ENCODE data around the gene LRIG2.

The LRIG2 gene

GRCh38 chr1:113029822-113030221 lies 43.2 kb upstream of the LRIG2 start:
- Histone ChIP-seq H3K27me3 (ENCODE audit: low read length) (no peaks in the 10 kb centered on the region), H3K4me3 (ENCODE audit: insufficient read depth, low read length, poor library complexity, severe bottlenecking) (no peak overlapping the region), H3K36me3 (ENCODE audit: low read length) (no peaks in the 10 kb centered on the region), H3K9ac (ENCODE audit: low read length) (no peak overlapping the region), H3K79me2 (ENCODE audit: insufficient read depth, low read length) (no peaks in the 10 kb centered on the region), H3K4me2 (ENCODE audit: low read depth, low read length, poor library complexity, severe bottlenecking) (no peak overlapping the region), H3K27ac (ENCODE audit: low read depth, low read length) (no peak overlapping the region), H3F3A (ENCODE audit: insufficient read depth) (no peaks in the 10 kb centered on the region), H3K9me3 (ENCODE audit: insufficient read depth, low read length) (no peaks in the 10 kb centered on the region), H4K20me1 (ENCODE audit: low read depth, low read length) (no peaks in the 10 kb centered on the region), H2AFZ (ENCODE audit: low read depth, low read length, severe bottlenecking) (no peak overlapping the region), H3K9me2 (replicated peaks; ENCODE audit: insufficient read depth, low read length) (no peaks in the 10 kb centered on the region)
- TF ChIP-seq EZH2phosphoT487 (conservative IDR thresholded peaks at IDR 0.05; ENCODE audit: low read length) (no peak), CTCF (IDR thresholded peaks at IDR 0.05; ENCODE audit: insufficient read depth, low read length, poor library complexity, severe bottlenecking) (no peak)

- Histone ChIP-seq H3K27me3 (ENCODE audit: low read length) (no peaks in the 10 kb centered on the region), H3K9me3 (ENCODE audit: insufficient read depth, low read length) (no peaks in the 10 kb centered on the region), H3K79me2 (ENCODE audit: insufficient read depth, low read length) (no peaks in the 10 kb centered on the region), H3F3A (ENCODE audit: insufficient read depth) (no peaks in the 10 kb centered on the region), H3K36me3 (ENCODE audit: low read length) (no peaks in the 10 kb centered on the region), H3K4me2 (ENCODE audit: low read depth, low read length, poor library complexity, severe bottlenecking) (no peak overlapping the region), H3K9me2 (replicated peaks; ENCODE audit: insufficient read depth, low read length) (no peaks in the 10 kb centered on the region), H3K4me3 (ENCODE audit: insufficient read depth, low read length, poor library complexity, severe bottlenecking) (no peak overlapping the region), H2AFZ (ENCODE audit: low read depth, low read length, severe bottlenecking) (no peak overlapping the region), H3K27ac (ENCODE audit: low read depth, low read length) (no peak overlapping the region), H3K9ac (ENCODE audit: low read length) (no peak overlapping the region), H4K20me1 (ENCODE audit: low read depth, low read length) (no peaks in the 10 kb centered on the region)
- TF ChIP-seq EZH2phosphoT487 (conservative IDR thresholded peaks at IDR 0.05; ENCODE audit: low read length) (no peak), CTCF (IDR thresholded peaks at IDR 0.05; ENCODE audit: insufficient read depth, low read length, poor library complexity, severe bottlenecking) (no peak)
These were observed 41.6 kb upstream of the LRIG2 start for GRCh38 chr1:113031171-113031933.

- no peak for TF ChIP-seq CTCF (IDR thresholded peaks at IDR 0.05; ENCODE audit: insufficient read depth, low read length, poor library complexity, severe bottlenecking)
- TF ChIP-seq EZH2phosphoT487 (conservative IDR thresholded peaks at IDR 0.05; ENCODE audit: low read length) = no peak
- H3K27ac ChIP-seq (ENCODE audit: low read depth, low read length) = no peak overlapping the region
- H2AFZ ChIP-seq (ENCODE audit: low read depth, low read length, severe bottlenecking) = no peak overlapping the region
These were observed 37.9 kb upstream of the LRIG2 start for GRCh38 chr1:113035086-113035485.

More at GRCh38 chr1:113035086-113035485, 37.9 kb upstream of the LRIG2 start:
- Histone ChIP-seq H3K79me2 (ENCODE audit: insufficient read depth, low read length) (no peaks in the 10 kb centered on the region), H3K4me2 (ENCODE audit: low read depth, low read length, poor library complexity, severe bottlenecking) (no peak overlapping the region), H3K9me3 (ENCODE audit: insufficient read depth, low read length) (no peaks in the 10 kb centered on the region), H4K20me1 (ENCODE audit: low read depth, low read length) (no peaks in the 10 kb centered on the region), H3K36me3 (ENCODE audit: low read length) (no peaks in the 10 kb centered on the region), H3K9me2 (replicated peaks; ENCODE audit: insufficient read depth, low read length) (no peaks in the 10 kb centered on the region), H3K4me3 (ENCODE audit: insufficient read depth, low read length, poor library complexity, severe bottlenecking) (no peak overlapping the region), H3K27me3 (ENCODE audit: low read length) (no peaks in the 10 kb centered on the region), H3K9ac (ENCODE audit: low read length) (no peak overlapping the region), H3F3A (ENCODE audit: insufficient read depth) (no peaks in the 10 kb centered on the region)
